Activated CD4-positive, alpha-beta T cell treated with anti-CD3 and anti-CD28 coated beads, Interleukin-2, amount 50 U/mL, for 4 hours (primary cell): ENCODE data around the gene PEX6.
"Not testable (repeated sequence)": the region's sequence is repeated elsewhere in the genome, so short reads cannot be mapped to it uniquely, and the experiment has no call there.

Source experiments
- DNase-seq, 2 experiments: peaks; one replicate each; pipeline ENCODE4 v3.0.0-alpha.2; 2020

PEX6 gene

GRCh38 chr6:42963855-42964605 is 15.0 kb downstream of the PEX6 start:
- DNase-seq = peak; percentile 25 to 31

GRCh38 chr6:42963179-42963854 is 15.7 kb downstream of the PEX6 start:
- no peak for DNase-seq

GRCh38 chr6:42962502-42963178 is 16.3 kb downstream of the PEX6 start:
- DNase-seq = no peak

GRCh38 chr6:42962096-42962495 is 16.9 kb downstream of the PEX6 start:
- no peak for DNase-seq

- no peak for DNase-seq
These were observed 17.9 kb downstream of the PEX6 start for GRCh38 chr6:42961020-42961470.

GRCh38 chr6:42960243-42961019 is 18.6 kb downstream of the PEX6 start, which contains the start of gene GNMT:
TSS of gene GNMT (plus strand) at chr6:42960754. CDS start at chr6:42960768, 14 bp downstream.
- peak; percentile 12 to 15 for DNase-seq

- no peak for DNase-seq
These were observed 19.1 kb downstream of the PEX6 start for GRCh38 chr6:42959917-42960242.

GRCh38 chr6:42958125-42958524 is 20.9 kb downstream of the PEX6 start:
- no peak for DNase-seq

- not testable (repeated sequence) for DNase-seq
These were observed 24.6 kb downstream of the PEX6 start for GRCh38 chr6:42954405-42954804.

- no peak for DNase-seq
These were observed 26.6 kb downstream of the PEX6 start for GRCh38 chr6:42952389-42952788.

- DNase-seq = no peak
These were observed 31.0 kb downstream of the PEX6 start for GRCh38 chr6:42947950-42948349.

GRCh38 chr6:42942444-42942843 is 36.5 kb downstream of the PEX6 start:
- DNase-seq = no peak

- DNase-seq = not testable (repeated sequence)
These were observed 37.6 kb downstream of the PEX6 start for GRCh38 chr6:42941356-42941755.

GRCh38 chr6:42940493-42941045 is 38.4 kb downstream of the PEX6 start:
- DNase-seq = no peak

- DNase-seq = no peak
These were observed 39.2 kb downstream of the PEX6 start for GRCh38 chr6:42939810-42940167.

- DNase-seq = no peak
These were observed 39.8 kb downstream of the PEX6 start for GRCh38 chr6:42938987-42939809.

GRCh38 chr6:42938428-42938796 is 40.6 kb downstream of the PEX6 start:
- no peak for DNase-seq

- no peak for DNase-seq
These were observed 41.2 kb downstream of the PEX6 start for GRCh38 chr6:42937548-42938427.

- no peak for DNase-seq
These were observed 42.6 kb downstream of the PEX6 start for GRCh38 chr6:42936398-42936797.

GRCh38 chr6:42935322-42935721 is 43.7 kb downstream of the PEX6 start:
- DNase-seq = no peak

- DNase-seq = no peak
These were observed 45.8 kb downstream of the PEX6 start for GRCh38 chr6:42933205-42933604.
